ENCODE measurements around the gene THEMIS.

- TF ChIP-seq CTCF (IDR thresholded peaks at IDR 0.05; ENCODE audit: insufficient read depth, low read depth, low read length) (no peak), EZH2 (IDR thresholded peaks at IDR 0.05; ENCODE audit: insufficient read depth, low read length) (no peak)
Observed at GRCh38 chr6:127842562-127842961, 58.3 kb downstream of the THEMIS start.

All from astrocyte (in vitro differentiated cells and primary cell).